OCI-LY7 (cell line): Measurements from ENCODE around the gene CASZ1. TPM values are rescaled to one million over a fixed set of nuclear protein-coding genes. Genes with fewer than 3 reads are reported as not detected.

Experiments used
- BruUV-seq: library from RNA; stranded (reverse); fragments of 400-500 nt; replicated peaks from 2 replicates; lab custom pipeline; 2021; lab: Mats Ljungman, UMichigan
- CTCF ChIA-PET: fragments of 300-600 bp; sonication (Branson Sonifier 250); formaldehyde crosslinking; loops from one replicate; lab custom pipeline; 2022; ENCODE audit warnings: antibody characterized with exemption; ENCODE audit not compliant: unreplicated experiment; lab: Charles Lee
- POLR2A ChIA-PET: fragments of 300-600 bp; sonication (Branson Sonifier 250); formaldehyde crosslinking; loops from one replicate; lab custom pipeline; 2022; ENCODE audit warnings: antibody characterized with exemption; lab: Charles Lee
- DNase-seq: peaks from one replicate; pipeline ENCODE4 v3.0.0-alpha.2; 2015; ENCODE audit warnings: low spot score
- H2AFZ ChIP-seq: fragments of 200-600 bp; sonication (generic), shearing (Covaris generic); 2 replicates; pipeline ENCODE4 v1.6.1; 2014; ENCODE audit warnings: mild to moderate bottlenecking, antibody characterized with exemption, low read length, moderate library complexity
- H3K27ac ChIP-seq: fragments of 200-600 bp; sonication (generic); 2 replicates; pipeline ENCODE4 v1.5.1; 2014; ENCODE audit warnings: mixed run types, low read depth, mild to moderate bottlenecking, moderate library complexity, low read length, inconsistent platforms; ENCODE audit not compliant: poor library complexity, severe bottlenecking
- H3K36me3 ChIP-seq: fragments of 200-600 bp; sonication (generic); 2 replicates; pipeline ENCODE4 v1.6.1; 2014; ENCODE audit warnings: mild to moderate bottlenecking, antibody characterized with exemption, low read length, moderate library complexity, mixed read lengths; ENCODE audit not compliant: insufficient read depth
- H3K4me1 ChIP-seq: fragments of 200-600 bp; sonication (generic); 2 replicates; pipeline ENCODE4 v1.5.1; 2014; ENCODE audit warnings: mild to moderate bottlenecking, low read length; ENCODE audit not compliant: insufficient read depth, poor library complexity, severe bottlenecking
- H3K4me2 ChIP-seq: fragments of 200-600 bp; sonication (generic); 2 replicates; pipeline ENCODE4 v1.6.1; 2014; ENCODE audit warnings: mild to moderate bottlenecking, low read length
- H3K4me3 ChIP-seq: fragments of 200-600 bp; sonication (generic); 2 replicates; pipeline ENCODE4 v1.5.1; 2014; ENCODE audit warnings: mild to moderate bottlenecking, low read depth, low read length; ENCODE audit not compliant: poor library complexity, severe bottlenecking
- H3K79me2 ChIP-seq: fragments of 200-600 bp; sonication (generic); 2 replicates; pipeline ENCODE4 v1.6.1; 2016; ENCODE audit warnings: low read depth, mild to moderate bottlenecking, low read length, moderate library complexity, mixed read lengths; ENCODE audit not compliant: insufficient read depth
- H3K9me2 ChIP-seq: fragments of 200-600 bp; sonication (generic); 2 replicates; pipeline ENCODE4 v1.6.1; 2016; ENCODE audit warnings: mild to moderate bottlenecking, low read length, mixed read lengths; ENCODE audit not compliant: insufficient read depth
- H3K9me3 ChIP-seq: fragments of 200-600 bp; sonication (generic); 2 replicates; pipeline ENCODE4 v1.6.1; 2014; ENCODE audit warnings: mild to moderate bottlenecking, mixed run types, low read length, mixed read lengths
- H4K20me1 ChIP-seq: fragments of 200-600 bp; sonication (generic); 2 replicates; pipeline ENCODE4 v1.6.1; 2014; ENCODE audit warnings: mild to moderate bottlenecking, antibody characterized with exemption, low read length, moderate library complexity, mixed read lengths; ENCODE audit not compliant: insufficient read depth
- EZH2phosphoT487 ChIP-seq: fragments of 200-600 bp; sonication (generic); IDR thresholded peaks from 2 replicates; pipeline ENCODE4 v1.6.1; 2018; ENCODE audit warnings: low read depth, borderline replicate concordance, mild to moderate bottlenecking, mixed run types, antibody characterized with exemption, low read length, moderate library complexity, mixed read lengths
- intact Hi-C: fragments of 100-400 bp; cut with micrococcal nuclease; formaldehyde crosslinking; loops from one replicate; pipeline ENCODE4 v1.10.0; 2022; ENCODE audit not compliant: unreplicated experiment
- total RNA-seq, 2 experiments: library from RNA; depleted of rRNA in 1 of 2; stranded (reverse); fragments of >200 nt in 1 of 2; shearing (Covaris generic) in 1 of 2; gene quantifications; 2 replicates each; pipeline ENCODE4 v1.2.3, GENCODE V29; 2014 to 2022
- TF ChIP-seq, protein P1 (sequence below): fragments of 200-600 bp; sonication (generic); conservative IDR thresholded peaks from 2 replicates; pipeline ENCODE4 v1.5.1; 2014; ENCODE audit warnings: mild to moderate bottlenecking, antibody characterized with exemption, low read length, moderate library complexity, mixed read lengths

CASZ1 gene
- total RNA-seq, 2 experiments from 2014 or later = 3.3 to 3.9 TPM

DNA sequence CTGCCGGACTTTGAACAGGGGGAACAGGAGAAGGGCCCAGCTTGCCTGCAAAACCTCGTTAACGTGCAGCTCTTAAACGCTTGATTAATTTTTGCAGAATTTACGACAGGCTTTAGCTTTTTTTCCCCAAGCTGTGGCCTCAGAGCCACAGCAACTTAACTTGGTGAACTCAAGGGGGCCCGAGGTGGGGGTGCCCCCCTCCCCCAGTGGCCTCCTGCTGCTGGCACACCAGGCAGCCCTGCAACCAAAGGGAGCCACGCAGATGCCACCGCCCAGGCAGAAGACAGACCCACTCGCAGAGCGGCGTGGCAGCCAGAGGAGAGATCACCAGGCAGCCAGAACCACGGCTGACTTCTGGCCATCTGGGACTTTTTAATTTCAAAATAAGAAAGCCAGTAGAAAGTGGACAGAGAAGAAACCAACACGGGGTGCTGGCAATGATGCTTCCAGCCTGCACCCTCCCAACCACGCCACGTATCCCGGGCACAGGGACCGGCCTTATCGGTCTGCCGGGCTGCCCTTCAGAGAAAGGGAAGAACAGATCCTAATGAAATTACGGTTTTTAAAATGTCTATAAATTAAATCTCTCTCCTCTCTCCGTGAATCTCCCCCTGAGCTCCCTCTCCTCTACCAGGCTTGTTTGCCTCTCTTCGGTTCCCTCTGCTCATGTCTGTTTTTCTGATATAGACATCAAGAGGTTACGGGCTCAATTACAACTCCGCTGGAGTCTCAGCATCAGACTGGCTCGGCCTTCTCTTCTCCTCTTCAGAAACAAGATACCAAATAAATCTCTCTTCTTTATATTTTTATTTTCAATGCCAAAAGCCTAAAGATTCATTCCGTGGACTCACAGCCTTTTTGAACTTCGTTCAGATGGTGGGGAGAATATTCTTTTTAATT lies 6.4 kb downstream of the CASZ1 start:
- H4K20me1 ChIP-seq = no peaks in the 10 kb centered on the region
- CTCF ChIA-PET = no interaction called here
- no peak overlapping the region for H3K4me2 ChIP-seq
- H3K9me2 ChIP-seq = no peaks in the 10 kb centered on the region
- H3K36me3 ChIP-seq = no peaks in the 10 kb centered on the region
- no TSS peak for BruUV-seq
- no peak for TF ChIP-seq EZH2phosphoT487
- TF ChIP-seq, protein P1, sequence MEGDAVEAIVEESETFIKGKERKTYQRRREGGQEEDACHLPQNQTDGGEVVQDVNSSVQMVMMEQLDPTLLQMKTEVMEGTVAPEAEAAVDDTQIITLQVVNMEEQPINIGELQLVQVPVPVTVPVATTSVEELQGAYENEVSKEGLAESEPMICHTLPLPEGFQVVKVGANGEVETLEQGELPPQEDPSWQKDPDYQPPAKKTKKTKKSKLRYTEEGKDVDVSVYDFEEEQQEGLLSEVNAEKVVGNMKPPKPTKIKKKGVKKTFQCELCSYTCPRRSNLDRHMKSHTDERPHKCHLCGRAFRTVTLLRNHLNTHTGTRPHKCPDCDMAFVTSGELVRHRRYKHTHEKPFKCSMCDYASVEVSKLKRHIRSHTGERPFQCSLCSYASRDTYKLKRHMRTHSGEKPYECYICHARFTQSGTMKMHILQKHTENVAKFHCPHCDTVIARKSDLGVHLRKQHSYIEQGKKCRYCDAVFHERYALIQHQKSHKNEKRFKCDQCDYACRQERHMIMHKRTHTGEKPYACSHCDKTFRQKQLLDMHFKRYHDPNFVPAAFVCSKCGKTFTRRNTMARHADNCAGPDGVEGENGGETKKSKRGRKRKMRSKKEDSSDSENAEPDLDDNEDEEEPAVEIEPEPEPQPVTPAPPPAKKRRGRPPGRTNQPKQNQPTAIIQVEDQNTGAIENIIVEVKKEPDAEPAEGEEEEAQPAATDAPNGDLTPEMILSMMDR = no peak
- no peaks in the 10 kb centered on the region for H3K4me1 ChIP-seq
- H2AFZ ChIP-seq = no peak overlapping the region
- no peaks in the 10 kb centered on the region for H3K79me2 ChIP-seq
- POLR2A ChIA-PET = no interaction called here
- H3K4me3 ChIP-seq = no peak overlapping the region
- H3K27ac ChIP-seq = no peak overlapping the region
- DNase-seq = no peak
- intact Hi-C loops = no loop called here
- H3K9me3 ChIP-seq = no peaks in the 10 kb centered on the region

DNA sequence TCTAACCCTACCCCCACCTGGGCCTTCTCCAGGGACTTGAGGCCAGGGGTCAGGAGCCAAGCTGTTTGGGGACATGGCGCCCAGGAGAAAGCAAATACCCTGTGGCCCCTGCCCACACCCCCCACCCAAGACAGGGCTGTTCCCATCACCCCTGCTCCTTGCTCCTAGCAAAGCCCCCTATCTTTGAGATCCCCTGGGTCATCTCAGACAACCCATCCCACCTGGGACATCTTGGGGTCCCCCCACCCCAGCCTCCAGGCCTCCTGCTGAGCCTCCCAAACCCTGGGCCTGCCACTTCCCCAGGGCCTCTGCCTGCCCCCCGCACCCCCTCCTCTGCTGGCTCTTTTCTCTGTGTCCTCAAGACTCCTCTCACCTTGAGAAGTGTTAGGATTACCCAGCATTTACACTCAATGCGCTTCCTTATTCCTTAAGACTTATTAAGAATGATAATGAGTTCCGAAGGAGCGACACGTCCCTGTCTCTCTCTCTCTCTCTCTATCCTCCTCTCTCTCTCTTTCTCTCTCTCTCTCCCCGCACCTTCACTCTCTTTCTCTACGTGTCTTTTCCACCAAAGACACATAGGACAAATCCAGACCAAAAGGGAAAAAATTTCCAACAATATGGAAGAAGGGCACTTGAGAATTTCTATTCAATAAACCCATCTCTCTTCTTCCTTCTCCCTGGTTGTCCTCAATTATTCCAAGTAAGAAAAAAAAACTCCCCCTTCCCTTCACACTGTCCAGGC lies 7.2 kb downstream of the CASZ1 start:
- H3K79me2 ChIP-seq = no peaks in the 10 kb centered on the region
- intact Hi-C loops = no loop called here

More for the DNA sequence above, 7.2 kb downstream of the CASZ1 start:
- TF ChIP-seq, protein P1 = no peak
- no peak for TF ChIP-seq EZH2phosphoT487
- no peak overlapping the region for H2AFZ ChIP-seq
- no peaks in the 10 kb centered on the region for H4K20me1 ChIP-seq
- no TSS peak for BruUV-seq
- CTCF ChIA-PET = no interaction called here
- H3K4me3 ChIP-seq = no peak overlapping the region
- POLR2A ChIA-PET = no interaction called here
- no peaks in the 10 kb centered on the region for H3K36me3 ChIP-seq
- no peak overlapping the region for H3K27ac ChIP-seq
- H3K9me2 ChIP-seq = no peaks in the 10 kb centered on the region
- H3K9me3 ChIP-seq = no peaks in the 10 kb centered on the region
- H3K4me2 ChIP-seq = no peak overlapping the region
- DNase-seq = no peak
- H3K4me1 ChIP-seq = no peaks in the 10 kb centered on the region
